SH-SY5Y (cell line): ENCODE measurements around the gene PCDHGA10.
"Not testable (repeated sequence)": the region's sequence is repeated elsewhere in the genome, so short reads cannot be mapped to it uniquely, and the experiment has no call there.

Source experiments
- GATA2 ChIP-seq: IDR thresholded peaks from 2 replicates; pipeline ENCODE4 v1.6.1; 2011; ENCODE audit warnings: mild to moderate bottlenecking, low read depth, low read length
- GATA3 ChIP-seq: IDR thresholded peaks from 2 replicates; pipeline ENCODE4 v1.6.1; 2011; ENCODE audit warnings: low read depth, mild to moderate bottlenecking, low read length, moderate library complexity

- TF ChIP-seq GATA2, GATA3: not testable (repeated sequence)
Observed at GRCh38 chr5:141417494-141418172, 4.8 kb downstream of the PCDHGA10 start, which contains the start of gene PCDHGB7.
